ENCODE results near the gene COL11A1.
"Not testable (repeated sequence)": the region's sequence is repeated elsewhere in the genome, so short reads cannot be mapped to it uniquely, and the experiment has no call there.

COL11A1 gene

DNA sequence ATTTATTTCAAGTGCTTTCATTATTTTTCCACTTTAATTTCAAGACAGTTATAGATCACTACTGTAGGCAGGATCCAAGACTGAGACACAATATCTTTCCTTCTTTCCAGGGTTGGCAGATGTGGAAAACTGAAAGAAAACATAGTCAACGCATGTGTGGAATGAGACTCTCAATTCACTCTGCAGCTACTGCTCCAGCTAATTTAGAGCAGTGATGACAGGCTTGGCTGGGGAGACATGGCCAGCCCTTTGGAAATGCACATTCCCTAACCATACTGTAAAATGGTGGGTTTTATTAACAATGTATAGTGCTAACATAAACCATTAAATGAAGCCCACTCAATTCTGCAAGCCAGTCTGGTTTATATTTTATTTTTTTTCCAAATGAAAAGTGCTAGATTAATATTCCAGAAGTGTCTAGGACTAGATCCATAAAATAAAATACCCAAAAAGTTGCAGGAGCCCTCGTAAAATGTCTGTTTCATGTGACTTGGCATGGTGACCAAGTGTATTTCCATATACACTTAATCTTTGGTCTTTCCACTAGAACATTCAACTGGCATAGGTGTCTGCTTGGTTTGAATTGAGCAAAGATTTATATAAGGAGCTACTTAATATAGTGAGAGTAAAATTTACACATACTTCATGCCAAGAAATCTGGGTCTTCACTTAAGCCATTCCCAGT is 32.9 kb downstream of the COL11A1 start:
- no peak for DNase-seq

DNA sequence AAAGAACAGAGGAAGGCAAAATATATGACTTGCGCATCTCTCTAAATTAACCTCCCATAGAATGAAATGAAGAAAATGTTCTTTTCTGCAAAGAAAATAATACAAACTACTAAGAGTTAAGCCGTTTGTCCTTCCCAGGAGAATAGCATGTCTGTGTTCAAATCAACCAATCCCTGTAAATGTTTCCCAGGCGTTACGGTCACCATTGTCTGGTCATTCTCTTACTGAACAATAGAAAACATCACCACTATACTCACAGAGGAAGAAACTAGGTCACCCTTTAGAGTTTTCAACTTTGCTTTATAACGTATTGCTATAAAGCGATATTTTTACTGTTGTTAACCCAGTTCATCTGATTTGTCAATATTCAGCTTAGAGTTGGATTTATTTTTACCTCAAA is 34.1 kb downstream of the COL11A1 start:
- DNase-seq = no peak

GRCh38 chr1:103069201-103069600 is 39.1 kb downstream of the COL11A1 start:
- DNase-seq = no peak

DNA sequence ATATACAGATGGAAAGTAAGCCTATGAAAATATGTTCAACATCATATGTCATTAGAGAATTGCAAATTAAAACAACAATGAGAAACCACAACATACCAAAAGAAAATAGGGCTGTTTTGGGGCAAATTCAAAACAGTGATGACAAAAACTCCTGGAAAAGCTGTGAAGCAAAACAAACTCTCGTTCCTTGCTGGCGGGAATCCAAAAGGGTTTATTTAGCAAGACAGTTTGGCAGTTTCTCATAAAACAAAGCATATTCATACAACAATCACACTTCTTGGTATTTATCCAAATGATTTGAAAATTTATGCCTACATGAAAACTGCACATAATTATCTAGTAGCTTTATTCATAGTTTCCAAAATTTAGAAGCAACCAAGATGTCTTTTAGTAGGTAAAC is 44.4 kb downstream of the COL11A1 start:
- DNase-seq = no peak

DNA sequence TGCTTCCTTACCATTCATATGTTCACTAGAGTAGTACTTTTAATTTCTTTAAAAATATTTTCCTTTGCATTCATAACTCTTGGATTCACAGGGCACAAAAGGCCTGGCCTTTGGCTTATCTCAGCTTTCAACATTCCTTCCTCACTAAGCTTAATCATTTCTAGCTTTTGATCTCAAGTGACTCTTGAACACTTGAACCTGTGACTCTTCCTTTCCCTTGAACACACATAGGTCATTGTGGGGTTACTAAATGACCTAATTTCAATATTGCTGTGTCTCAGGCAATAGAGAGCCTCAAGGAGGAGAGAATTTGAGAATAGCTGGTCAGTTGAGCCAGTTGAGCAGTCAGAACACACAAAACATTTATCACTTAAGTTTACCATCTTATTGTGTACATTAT is 49.9 kb downstream of the COL11A1 start:
- DNase-seq = no peak

DNA sequence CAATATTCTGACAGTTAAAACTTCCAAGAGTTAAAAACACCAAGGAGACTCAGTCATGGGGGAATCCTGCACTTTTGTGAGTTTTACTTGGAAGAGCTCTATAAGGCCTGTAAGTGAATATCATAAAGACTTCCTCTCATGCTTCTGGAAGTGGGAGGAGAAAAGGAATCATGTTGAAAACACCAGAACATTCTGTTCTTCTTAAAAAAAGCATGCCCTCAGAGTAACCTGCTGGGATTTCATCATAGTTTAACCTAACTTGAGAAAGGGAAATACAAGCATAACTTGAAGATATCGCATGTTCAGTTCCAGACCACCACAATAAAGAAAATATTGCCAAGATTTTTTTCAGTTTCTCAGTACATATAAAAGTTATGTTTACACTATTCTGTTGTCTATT is 51.9 kb downstream of the COL11A1 start:
- DNase-seq = no peak

DNA sequence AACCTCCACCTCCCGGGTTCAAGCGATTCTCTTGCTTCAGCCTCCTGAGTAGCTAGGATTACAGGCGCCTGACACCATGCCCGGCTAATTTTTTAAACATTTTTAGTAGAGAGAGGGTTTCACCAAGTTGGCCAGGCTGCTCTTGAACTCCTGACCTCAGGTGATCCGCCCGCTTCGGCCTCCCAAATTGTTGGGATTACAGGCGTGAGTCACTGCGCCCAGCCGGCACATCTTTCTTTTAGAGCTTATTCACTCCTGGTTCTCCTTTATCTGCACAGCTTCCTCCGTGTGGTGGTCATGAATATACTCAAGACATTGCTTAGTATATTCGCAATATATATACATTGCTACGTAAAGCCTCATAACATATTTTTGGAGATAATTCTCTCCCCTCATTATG is 80.2 kb downstream of the COL11A1 start:
- not testable (repeated sequence) for DNase-seq

DNA sequence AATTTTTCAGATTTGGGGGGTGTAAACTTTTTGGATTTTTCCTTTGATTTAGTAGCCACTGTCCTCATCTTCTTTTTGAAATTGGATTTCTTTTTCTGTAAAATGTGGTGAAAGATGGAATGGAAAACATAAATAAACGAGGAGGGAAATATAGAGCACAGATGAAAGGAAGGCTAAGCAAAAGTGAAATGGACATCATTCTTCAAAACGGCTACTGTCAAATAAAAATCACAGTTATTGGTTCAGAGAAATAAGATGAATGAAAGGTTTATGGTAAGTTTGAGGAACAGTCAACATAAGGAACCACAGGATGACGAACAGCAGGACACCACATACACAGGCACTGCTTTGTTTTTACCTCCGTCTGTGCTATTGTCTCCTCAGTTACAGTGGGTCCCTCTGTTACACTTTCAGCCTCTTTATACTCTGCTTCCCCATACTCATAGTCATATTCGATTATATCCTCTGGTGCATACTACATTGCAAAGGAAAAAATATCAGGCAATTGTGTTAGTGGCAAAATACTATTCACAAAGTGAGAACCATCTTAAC is 82.4 kb downstream of the COL11A1 start:
- DNase-seq = no peak

GRCh38 chr1:103024051-103024450 is 84.3 kb downstream of the COL11A1 start:
- no peak for DNase-seq

DNA sequence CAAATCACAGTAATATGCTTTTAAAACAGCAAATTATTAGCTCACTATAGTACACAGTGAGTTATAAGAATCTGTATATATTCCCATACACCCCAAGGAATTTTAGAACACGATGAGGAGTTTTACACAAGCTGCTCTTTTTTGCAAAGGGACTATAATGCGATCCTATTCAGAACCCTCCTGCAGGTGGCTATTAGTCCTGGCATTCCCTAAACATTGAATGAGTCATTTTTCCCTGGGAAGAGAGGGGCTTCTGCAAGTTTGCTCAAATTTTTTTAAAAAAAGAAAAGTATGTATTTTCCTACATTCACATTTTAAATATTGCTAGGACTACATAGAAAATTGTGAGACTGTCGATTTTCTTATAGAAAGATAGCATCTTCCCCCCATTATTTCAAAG is 106.3 kb downstream of the COL11A1 start:
- DNase-seq = no peak

- no peak for DNase-seq
These were observed 129.4 kb downstream of the COL11A1 start for GRCh38 chr1:102978874-102979273.

- DNase-seq = no peak
These were observed 131.0 kb downstream of the COL11A1 start for GRCh38 chr1:102977292-102977691.

GRCh38 chr1:102970496-102971078 is 137.7 kb downstream of the COL11A1 start:
- no peak for DNase-seq

DNA sequence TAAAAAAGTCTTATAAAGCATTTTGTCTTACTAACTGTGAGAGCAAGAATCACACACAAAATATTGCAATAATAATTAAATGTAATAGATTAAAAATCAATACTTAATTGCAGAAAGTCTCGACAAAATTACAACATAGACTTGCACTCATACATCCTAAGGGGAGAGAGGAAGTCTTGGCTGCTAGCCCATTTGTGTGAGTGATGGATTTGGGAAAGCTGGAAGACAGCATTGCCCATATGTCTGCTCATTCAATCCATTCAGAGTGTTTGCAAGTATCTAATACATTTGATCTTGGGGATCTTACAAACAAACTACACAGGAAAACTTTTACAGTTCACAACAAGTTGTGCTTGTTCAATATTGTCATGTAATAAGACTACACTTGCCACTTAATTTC is 140.5 kb downstream of the COL11A1 start:
- DNase-seq = no peak

DNA sequence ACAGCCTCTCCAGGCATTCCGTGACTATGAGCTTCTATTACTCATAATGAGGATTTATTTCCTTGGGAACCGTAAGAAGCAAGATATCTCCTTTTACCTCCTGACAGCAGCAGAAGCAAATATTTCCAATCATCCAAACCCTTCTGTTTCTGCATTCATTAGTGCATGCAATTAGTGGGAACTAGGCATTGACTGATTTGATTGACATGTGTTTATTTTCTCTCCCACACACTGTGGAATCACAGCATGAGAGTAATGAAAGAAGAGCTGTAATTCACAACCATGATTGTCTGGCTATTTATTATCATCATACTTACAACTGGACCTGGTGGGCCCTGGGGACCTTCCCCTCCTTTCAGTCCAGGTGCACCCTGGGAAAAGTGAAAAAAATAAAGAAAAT is 146.8 kb downstream of the COL11A1 start:
- DNase-seq = no peak

DNA sequence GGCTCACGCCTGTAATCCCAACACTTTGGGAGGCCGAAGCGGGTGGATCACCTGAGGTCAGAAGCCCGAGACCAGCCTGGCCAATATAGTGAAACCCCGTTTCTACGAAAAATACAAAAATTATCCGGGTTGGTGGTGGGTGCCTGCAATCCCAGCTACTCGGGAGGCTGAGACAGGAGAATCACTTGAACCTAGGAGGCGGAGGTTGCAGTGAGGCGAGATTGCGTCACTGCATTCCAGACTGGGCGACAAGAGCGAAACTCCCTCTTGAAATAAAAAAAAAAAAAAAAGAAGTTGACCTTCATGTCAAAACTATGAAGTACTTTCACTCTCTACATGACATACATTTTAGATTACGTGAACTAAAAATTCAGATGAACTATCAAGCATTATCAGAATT is 153.7 kb downstream of the COL11A1 start:
- DNase-seq = no peak

DNA sequence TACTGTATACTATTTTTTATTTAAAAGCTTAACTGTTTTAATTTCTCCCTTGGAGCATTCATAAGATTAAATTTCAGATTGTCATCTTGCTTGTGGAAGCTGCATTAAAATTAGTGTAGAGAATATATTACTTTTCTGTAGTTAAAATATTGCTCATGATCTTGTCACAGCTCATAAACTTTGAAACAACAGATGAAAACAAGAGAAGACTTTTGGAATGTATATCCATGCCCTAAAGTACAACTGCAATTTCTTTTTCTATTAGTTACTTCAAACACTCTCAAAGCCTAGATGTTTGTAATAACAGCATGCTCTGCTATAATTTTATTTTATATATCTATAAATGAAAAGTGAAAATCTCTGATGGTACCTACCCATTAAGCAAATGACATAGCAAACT is 155.9 kb downstream of the COL11A1 start:
- no peak for DNase-seq

DNA sequence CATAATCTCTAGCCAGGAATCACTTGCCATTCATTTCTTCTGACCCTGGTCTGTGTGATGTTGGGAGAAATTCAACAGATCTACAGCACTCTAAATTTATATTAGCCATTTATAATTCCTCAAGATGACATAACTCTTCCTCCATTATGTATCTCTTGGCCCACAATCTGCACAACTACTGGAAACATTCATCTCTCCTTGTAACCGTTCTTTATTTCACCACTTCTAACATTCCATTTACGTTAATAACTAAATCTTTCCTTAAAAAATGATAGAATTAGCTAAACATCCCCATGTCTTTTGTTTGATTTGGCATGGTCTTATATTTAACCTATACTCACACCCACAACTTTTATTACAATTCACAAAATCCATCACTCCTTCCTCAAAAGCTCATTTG is 166.0 kb downstream of the COL11A1 start:
- DNase-seq = no peak

- DNase-seq = no peak
These were observed 166.9 kb downstream of the COL11A1 start for GRCh38 chr1:102941366-102941947.

DNA sequence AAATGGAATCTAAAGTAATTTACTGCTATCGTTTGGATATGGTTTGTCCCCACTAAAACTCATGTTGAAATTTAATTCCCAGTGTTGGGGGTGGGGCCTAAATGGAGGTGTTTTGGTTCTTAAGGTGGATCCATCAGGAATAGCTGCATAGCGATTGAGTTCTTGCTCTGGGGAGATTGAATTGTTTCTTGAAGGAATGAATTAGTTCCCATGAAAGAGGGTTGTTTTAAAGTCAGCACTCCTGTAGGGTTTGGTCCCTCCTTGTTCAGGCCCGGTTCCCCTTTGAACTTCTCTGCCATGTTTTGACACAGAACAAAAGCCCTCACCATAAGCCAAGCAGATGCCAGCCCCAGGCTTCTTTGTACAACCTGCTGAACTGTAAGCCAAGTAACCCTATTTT is 170.9 kb downstream of the COL11A1 start:
- DNase-seq = no peak

GRCh38 chr1:102933362-102933761 is 175.0 kb downstream of the COL11A1 start:
- not testable (repeated sequence) for DNase-seq

DNA sequence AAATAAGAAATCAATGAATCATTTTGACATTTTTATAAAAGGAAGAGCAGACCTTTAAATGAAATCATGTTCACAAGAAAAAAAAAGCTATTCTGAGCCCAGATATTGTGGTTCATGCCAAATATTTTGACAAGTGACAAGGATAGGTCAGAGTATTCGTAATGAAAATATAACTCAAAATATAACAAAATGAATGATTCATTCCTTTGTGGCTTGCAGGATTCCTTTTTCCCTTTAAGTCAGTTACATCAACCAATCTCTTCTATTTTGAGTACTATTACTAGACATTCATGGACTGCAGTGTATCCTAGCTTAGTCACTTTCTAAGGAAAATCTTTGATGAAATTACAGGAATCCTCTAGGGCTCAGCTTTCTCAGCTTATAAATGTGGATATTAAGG is 188.7 kb downstream of the COL11A1 start:
- no peak for DNase-seq

- no peak for DNase-seq
These were observed 206.3 kb downstream of the COL11A1 start for GRCh38 chr1:102901996-102902395.

DNA sequence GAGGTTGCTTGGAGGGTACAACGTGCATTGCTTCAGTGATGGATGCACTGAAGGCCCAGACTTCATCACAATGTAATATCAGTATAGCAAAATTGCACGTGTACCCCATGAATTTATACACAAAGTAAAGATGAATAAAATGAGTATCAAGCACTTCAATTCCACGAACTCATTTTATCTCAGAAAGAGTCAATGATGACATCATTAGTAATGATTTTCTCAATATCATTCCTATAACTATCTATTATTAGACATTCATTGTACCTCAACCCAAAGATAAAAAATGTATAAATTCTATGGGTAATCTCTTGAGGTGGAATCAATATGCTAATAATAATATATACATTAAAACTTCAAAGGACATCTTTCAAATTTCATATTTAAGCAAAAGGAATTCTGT is 208.4 kb downstream of the COL11A1 start:
- no peak for DNase-seq
